ENCODE results near the gene PTBP1. TPM values are rescaled to one million over a fixed set of nuclear protein-coding genes. Genes with fewer than 3 reads are reported as not detected.

Gene PTBP1
- total and polyA plus RNA-seq, 4 donors = 72.9 to 147 (median 87.3) TPM

DNA sequence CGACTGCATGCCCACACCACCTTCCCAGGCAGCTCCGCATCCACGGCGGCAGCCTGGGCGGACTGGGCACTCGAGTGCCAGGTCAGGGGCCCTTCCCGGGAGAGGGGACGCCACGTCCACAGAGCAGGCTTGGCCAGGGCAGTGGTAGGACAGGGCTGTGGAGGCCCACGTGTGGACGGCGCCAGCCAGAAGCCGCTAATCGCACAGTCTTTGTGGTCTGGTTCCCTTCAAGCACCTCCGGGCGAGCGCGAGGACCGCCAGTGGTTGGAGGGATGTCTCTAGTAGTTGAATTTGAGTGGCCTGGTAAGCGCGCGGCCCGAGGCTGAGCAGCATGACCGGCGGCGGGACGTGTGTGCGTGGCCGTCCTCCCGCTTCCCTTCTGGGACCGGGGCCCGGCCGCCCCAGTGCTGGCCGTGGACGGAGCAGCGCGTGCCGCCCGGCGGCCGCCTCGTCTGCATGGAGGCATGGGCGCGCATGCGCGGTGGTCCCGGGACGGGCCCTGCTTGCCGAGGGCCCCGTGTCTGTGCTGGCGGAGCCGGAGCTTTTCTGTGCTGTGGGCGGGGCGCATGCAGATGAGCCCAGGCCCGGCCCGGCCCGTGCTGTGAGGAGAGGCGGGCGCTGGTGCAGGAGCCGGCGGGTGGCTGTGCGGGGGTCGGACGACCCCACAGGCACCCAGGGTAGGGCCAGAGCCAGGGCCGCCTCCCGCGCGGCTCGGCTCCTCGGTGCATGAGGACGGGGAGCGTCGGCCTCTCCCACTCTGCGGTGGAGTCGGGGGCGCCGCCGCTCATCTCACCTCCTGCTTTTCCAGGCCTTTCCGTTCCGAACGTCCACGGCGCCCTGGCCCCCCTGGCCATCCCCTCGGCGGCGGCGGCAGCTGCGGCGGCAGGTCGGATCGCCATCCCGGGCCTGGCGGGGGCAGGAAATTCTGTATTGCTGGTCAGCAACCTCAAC lies 8.6 kb downstream of the PTBP1 start:
- H3K4me1 ChIP-seq (ENCODE audit: control insufficient read depth in 4 of 4, insufficient read depth in 4 of 4, low read length in 3 of 4) = peaks cover 8 to 22% (median 15%) of the 10 kb centered on the region in 4 donors
- no peak overlapping the region for H3K9ac ChIP-seq (ENCODE audit: low read depth in 1 of 2, low read length in 2 of 2)
- TF ChIP-seq, protein P1, sequence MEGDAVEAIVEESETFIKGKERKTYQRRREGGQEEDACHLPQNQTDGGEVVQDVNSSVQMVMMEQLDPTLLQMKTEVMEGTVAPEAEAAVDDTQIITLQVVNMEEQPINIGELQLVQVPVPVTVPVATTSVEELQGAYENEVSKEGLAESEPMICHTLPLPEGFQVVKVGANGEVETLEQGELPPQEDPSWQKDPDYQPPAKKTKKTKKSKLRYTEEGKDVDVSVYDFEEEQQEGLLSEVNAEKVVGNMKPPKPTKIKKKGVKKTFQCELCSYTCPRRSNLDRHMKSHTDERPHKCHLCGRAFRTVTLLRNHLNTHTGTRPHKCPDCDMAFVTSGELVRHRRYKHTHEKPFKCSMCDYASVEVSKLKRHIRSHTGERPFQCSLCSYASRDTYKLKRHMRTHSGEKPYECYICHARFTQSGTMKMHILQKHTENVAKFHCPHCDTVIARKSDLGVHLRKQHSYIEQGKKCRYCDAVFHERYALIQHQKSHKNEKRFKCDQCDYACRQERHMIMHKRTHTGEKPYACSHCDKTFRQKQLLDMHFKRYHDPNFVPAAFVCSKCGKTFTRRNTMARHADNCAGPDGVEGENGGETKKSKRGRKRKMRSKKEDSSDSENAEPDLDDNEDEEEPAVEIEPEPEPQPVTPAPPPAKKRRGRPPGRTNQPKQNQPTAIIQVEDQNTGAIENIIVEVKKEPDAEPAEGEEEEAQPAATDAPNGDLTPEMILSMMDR (IDR thresholded peaks at IDR 0.05; ENCODE audit: low read depth, low read length, missing input control) = no peak
- TF ChIP-seq HNF4A (conservative IDR thresholded peaks at IDR 0.05) (no peak), YY1 (IDR thresholded peaks at IDR 0.05) (no peak), NR2F2 (IDR thresholded peaks at IDR 0.05) (no peak), HNF4G (IDR thresholded peaks at IDR 0.05) (no peak), ATF3 (IDR thresholded peaks at IDR 0.05) (no peak), FOXA1 (IDR thresholded peaks at IDR 0.05) (no peak), MAX (IDR thresholded peaks at IDR 0.05) (no peak), REST (IDR thresholded peaks at IDR 0.05) (no peak), GABPA (IDR thresholded peaks at IDR 0.05 in 1 of 2, conservative IDR thresholded peaks at IDR 0.05 in 1 of 2) (no peak), SP1 (IDR thresholded peaks at IDR 0.05) (no peak), RXRA (IDR thresholded peaks at IDR 0.05) (no peak), TAF1 (conservative IDR thresholded peaks at IDR 0.05) (no peak)
- TF ChIP-seq, protein P2, sequence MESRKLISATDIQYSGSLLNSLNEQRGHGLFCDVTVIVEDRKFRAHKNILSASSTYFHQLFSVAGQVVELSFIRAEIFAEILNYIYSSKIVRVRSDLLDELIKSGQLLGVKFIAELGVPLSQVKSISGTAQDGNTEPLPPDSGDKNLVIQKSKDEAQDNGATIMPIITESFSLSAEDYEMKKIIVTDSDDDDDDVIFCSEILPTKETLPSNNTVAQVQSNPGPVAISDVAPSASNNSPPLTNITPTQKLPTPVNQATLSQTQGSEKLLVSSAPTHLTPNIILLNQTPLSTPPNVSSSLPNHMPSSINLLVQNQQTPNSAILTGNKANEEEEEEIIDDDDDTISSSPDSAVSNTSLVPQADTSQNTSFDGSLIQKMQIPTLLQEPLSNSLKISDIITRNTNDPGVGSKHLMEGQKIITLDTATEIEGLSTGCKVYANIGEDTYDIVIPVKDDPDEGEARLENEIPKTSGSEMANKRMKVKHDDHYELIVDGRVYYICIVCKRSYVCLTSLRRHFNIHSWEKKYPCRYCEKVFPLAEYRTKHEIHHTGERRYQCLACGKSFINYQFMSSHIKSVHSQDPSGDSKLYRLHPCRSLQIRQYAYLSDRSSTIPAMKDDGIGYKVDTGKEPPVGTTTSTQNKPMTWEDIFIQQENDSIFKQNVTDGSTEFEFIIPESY (IDR thresholded peaks at IDR 0.05) = no peak
- H3K4me3 ChIP-seq (ENCODE audit: low read depth in 1 of 3, low read length in 3 of 3) = no peak overlapping the region
- 94% methylated on average over 93 of the region's 93 CpGs for WGBS
- H3K27me3 ChIP-seq (ENCODE audit: control insufficient read depth in 4 of 4, insufficient read depth in 4 of 4, low read length in 3 of 4) = no peaks in the 10 kb centered on the region
- H3K36me3 ChIP-seq (ENCODE audit: control insufficient read depth in 4 of 4, insufficient read depth in 3 of 4, low read depth in 1 of 4, low read length in 3 of 4) = peaks cover 38 to 67% (median 57%) of the 10 kb centered on the region in 4 donors
- H3K9me3 ChIP-seq (ENCODE audit: control insufficient read depth in 4 of 4, low read length in 3 of 4) = no peaks in the 10 kb centered on the region
- no peak for DNase-seq (ENCODE audit: low spot score)
- H3K27ac ChIP-seq (ENCODE audit: low read depth in 1 of 2, low read length in 2 of 2) = no peak overlapping the region

Measured in liver (tissue), 9 donors.